Adipocyte (in vitro differentiated cells): ENCODE results near the gene ALOX15B.
"Not testable (repeated sequence)": the region's sequence is repeated elsewhere in the genome, so short reads cannot be mapped to it uniquely, and the experiment has no call there.

Experiments used
- DNase-seq: peaks from one replicate; pipeline ENCODE4 v3.0.0-alpha.2; 2015; ENCODE audit warnings: low read depth
- H3K27me3 ChIP-seq: replicated peaks from 2 replicates; pipeline ENCODE4 v1.7.0; 2013; ENCODE audit warnings: mild to moderate bottlenecking, low read length, moderate library complexity; ENCODE audit not compliant: control insufficient read depth, insufficient read depth
- H3K36me3 ChIP-seq: 2 replicates; pipeline ENCODE4 v1.7.0; 2013; ENCODE audit warnings: low read length, mild to moderate bottlenecking, moderate library complexity; ENCODE audit not compliant: control insufficient read depth, insufficient read depth, severe bottlenecking
- H3K4me1 ChIP-seq: 2 replicates; pipeline ENCODE4 v1.7.0; 2013; ENCODE audit warnings: mild to moderate bottlenecking, low read length, moderate library complexity; ENCODE audit not compliant: control insufficient read depth, insufficient read depth
- H3K4me3 ChIP-seq: 2 replicates; pipeline ENCODE4 v1.7.0; 2013; ENCODE audit warnings: mild to moderate bottlenecking, low read length, moderate library complexity
- H3K9ac ChIP-seq: 2 replicates; pipeline ENCODE4 v1.7.0; 2013; ENCODE audit warnings: mild to moderate bottlenecking, low read length, moderate library complexity
- H3K9me3 ChIP-seq: 2 replicates; pipeline ENCODE4 v1.7.0; 2013; ENCODE audit warnings: mild to moderate bottlenecking, low read length, moderate library complexity; ENCODE audit not compliant: control insufficient read depth

The ALOX15B gene

DNA sequence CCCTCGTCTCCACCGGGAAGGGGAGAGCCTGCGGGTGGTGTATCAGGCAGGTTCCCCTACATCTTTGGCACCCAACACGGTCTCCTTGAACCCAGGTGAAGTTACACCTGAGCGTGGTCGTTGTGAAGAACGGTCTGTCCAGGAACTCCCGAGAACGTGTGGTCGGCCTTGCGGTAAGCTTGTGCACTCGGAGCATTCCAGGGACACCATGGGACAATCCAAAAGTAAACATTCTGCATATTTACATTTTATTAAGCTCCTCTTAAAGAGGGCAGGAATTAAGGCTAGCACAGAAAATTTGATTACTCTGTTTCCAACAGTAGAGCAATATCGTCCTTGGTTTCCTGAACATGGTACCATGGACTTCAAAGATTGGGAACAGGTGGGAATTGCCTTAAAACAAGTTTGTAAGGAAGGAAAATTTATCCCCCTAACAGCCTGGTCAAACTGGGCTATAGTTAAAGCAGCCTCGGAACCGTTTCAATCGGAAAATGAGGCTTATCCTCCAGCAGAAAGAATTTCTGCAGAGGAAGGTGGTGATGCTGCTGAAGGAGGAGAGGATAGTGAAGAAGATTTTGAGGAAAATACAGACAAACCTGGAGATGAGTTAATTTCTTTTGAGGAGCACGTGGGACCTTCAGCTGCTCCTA, 18.2 kb downstream of the ALOX15B start:
- DNase-seq = no peak
- no peak overlapping the region for H3K4me3 ChIP-seq
- no peak overlapping the region for H3K9ac ChIP-seq
- H3K4me1 ChIP-seq = peaks cover 21% of the 10 kb centered on the region
- H3K27me3 ChIP-seq = peaks cover 38% of the 10 kb centered on the region
- no peaks in the 10 kb centered on the region for H3K9me3 ChIP-seq
- H3K36me3 ChIP-seq = no peaks in the 10 kb centered on the region

DNA sequence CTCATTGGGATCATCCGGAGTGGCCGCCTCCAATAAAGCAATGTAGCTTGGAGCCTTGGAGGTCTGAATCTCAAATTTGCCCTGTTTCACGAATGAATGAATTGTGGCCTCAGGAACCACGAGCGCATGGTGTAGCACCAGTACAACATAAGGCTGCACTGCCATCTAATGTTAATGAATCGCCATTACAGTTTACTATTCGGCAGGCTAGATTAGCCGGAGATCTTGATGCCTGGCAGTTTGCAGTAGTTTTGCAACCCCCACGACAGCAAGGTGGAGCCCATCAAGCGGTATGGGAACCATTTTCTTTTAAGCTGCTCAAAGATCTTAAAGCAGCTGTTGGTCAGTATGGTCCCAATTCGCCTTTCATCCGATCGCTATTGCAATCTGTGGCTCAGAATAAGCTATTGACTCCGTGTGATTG, 18.8 kb downstream of the ALOX15B start:
- Histone ChIP-seq H3K4me1 (peaks cover 24% of the 10 kb centered on the region), H3K36me3 (no peaks in the 10 kb centered on the region), H3K4me3 (no peak overlapping the region), H3K9ac (no peak overlapping the region), H3K27me3 (peaks cover 40% of the 10 kb centered on the region), H3K9me3 (no peaks in the 10 kb centered on the region)
- peak; percentile 94 for DNase-seq

DNA sequence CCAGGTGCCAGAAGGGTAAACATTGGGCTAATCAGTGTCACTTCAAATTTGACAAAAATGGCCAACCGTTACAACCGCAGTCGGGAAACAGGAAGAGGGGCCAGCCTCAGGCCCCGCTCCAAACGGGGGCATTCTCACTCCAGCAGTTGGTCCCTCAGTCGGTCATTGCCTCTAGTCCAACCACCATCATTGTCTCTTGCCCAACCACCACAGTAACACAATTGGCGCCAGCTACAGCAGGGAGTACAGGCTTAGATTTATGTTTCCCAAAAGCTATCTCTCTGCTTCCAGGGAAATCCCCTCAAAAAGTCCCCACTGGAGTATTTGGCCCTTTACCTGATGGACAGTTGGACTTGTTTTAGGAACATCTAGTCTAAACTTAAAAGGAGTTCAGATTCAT, 20.3 kb downstream of the ALOX15B start:
- no peak for DNase-seq
- Histone ChIP-seq H3K4me3 (no peak overlapping the region), H3K36me3 (no peaks in the 10 kb centered on the region), H3K9ac (no peak overlapping the region), H3K27me3 (peaks cover 49% of the 10 kb centered on the region), H3K9me3 (no peaks in the 10 kb centered on the region), H3K4me1 (peaks cover 26% of the 10 kb centered on the region)

DNA sequence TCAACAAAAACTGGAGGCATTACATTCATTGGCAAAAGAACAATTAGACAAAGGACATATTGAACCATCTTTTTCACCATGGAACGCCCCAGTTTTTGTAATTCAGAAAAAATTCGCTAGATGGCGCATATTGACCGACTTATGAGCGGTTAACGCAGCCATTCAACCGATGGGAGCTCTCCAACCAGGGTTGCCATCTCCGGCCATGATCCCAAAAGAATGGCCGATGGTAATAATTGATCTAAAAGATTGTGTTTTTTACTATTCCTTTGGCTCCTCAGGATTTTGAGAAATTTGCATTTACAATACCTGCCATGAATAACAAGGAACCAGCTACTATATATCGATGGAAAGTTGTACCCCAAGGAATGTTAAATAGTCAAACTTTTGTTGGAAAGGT, 21.4 kb downstream of the ALOX15B start:
- Histone ChIP-seq H3K9ac (no peak overlapping the region), H3K4me3 (no peak overlapping the region), H3K27me3 (peaks cover 59% of the 10 kb centered on the region), H3K36me3 (no peaks in the 10 kb centered on the region), H3K9me3 (no peaks in the 10 kb centered on the region), H3K4me1 (peaks cover 26% of the 10 kb centered on the region)
- peak; percentile 93 for DNase-seq

DNA sequence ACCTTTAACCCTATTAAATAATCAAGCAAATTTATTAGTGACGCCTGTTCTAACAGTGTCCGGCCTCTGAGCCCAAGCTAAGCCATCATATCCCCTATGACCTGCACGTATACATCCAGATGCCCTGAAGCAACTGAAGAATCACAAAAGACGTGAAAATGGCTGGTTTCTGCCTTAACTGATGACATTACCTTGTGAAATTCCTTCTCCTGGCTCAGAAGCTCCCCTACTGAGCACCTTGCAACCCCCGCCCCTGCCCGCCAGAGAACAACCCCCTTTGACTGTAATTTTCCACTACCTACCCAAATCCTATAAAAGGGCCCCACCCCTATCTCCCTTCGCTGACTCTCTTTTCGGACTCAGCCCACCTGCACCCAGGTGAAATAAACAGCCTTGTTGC, 23.0 kb downstream of the ALOX15B start:
- H3K9me3 ChIP-seq, H3K4me3 ChIP-seq, DNase-seq, H3K9ac ChIP-seq, H3K36me3 ChIP-seq: not testable (repeated sequence)
- peaks cover 11% of the 10 kb centered on the region for H3K4me1 ChIP-seq
- H3K27me3 ChIP-seq = peaks cover 71% of the 10 kb centered on the region

DNA sequence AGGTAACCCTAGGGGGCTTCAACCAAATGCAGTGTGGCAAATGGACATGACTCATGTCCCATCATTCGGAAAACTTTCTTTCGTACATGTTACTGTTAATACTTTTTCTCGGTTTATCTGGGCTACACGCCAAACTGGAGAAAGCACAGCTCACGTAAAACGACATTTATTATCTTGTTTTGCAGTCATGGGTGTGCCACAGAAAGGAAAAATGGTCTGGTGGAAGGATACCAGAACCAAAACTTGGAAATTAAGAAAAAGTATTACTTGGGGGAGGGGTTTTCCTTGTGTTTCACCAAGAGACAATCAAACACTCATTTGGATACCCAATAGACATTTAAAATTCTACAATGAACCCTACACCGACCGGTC, 23.6 kb downstream of the ALOX15B start:
- Histone ChIP-seq H3K27me3 (peaks cover 76% of the 10 kb centered on the region), H3K4me1 (peaks cover 8% of the 10 kb centered on the region), H3K9me3 (no peaks in the 10 kb centered on the region), H3K36me3 (no peaks in the 10 kb centered on the region), H3K4me3 (no peak overlapping the region), H3K9ac (no peak overlapping the region)
- no peak for DNase-seq

DNA sequence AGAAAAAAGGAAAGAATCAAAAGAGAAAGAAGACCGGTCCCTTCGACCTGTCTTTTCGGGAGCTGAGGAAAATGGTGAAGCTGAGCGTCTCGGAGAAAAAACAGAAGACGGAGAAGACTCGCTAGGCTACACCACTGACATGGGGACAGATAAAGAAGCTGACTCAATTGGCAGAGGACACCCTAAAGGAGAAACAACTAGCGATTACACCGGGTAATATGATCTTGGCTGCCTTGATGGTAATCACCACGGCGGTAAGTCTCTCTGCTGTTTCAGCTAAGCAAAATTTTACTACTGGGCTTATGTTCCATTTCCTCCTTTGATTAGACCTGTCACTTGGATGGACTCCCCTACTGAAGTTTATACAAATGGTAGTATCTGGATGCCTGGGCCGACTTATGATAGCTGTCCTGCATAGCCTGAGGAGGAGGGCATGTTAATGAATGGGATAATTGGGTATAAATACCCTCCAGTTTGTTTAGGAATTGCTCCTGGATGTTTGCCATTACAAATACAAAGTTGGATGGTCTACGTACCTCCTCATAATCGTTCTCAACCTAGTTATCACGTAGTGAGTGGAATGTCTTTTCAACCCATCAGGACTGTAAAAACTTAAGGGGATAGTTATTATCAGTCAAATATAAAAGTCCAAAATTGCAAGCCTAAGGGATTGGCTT, 24.1 kb downstream of the ALOX15B start:
- Histone ChIP-seq H3K4me3 (no peak overlapping the region), H3K9ac (no peak overlapping the region), H3K4me1 (peaks cover 6% of the 10 kb centered on the region), H3K36me3 (no peaks in the 10 kb centered on the region), H3K27me3 (peaks cover 79% of the 10 kb centered on the region), H3K9me3 (no peaks in the 10 kb centered on the region)
- no peak for DNase-seq

DNA sequence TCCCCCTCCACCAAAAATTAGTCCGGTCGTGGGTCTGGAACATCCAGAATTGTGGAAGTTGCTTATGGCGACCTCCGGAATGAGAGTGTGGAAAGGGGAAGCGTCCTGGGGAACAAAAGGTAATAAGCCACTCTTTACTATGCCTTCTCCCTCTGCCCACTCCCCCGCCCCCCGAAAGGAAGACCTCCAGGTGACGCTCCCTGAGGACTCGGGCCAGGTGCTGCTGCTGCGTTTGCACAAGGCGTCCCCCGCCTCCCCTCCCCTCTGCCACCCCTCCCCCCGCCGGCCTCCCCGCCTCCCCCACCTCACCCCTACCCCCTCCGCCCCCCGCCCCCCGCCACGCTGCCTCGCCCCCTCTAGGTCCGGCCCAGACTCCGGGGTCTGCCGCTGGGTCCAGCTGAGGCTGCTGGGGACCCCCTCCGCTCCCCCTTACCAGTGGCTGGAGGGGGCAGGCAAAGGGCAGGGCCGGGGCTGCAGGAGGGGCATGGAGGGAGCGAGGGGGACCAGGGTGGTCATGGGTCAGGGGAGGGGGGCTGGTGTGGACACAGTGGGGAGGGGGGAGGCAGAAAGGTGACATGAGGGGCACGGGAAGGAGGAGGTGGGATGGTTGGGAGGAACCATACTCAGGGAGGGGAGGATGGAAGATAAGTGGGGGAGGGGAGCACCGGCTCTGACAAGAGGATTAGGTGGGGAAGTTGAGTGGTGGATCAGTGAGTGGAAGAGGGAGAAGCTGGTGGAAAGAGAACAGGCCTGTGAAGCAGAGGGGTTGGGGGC, 25.1 kb downstream of the ALOX15B start:
- H3K36me3 ChIP-seq = no peaks in the 10 kb centered on the region
- H3K4me3 ChIP-seq = no peak overlapping the region
- no peak for DNase-seq
- no peaks in the 10 kb centered on the region for H3K9me3 ChIP-seq
- no peak overlapping the region for H3K9ac ChIP-seq
- H3K27me3 ChIP-seq = peaks cover 72% of the 10 kb centered on the region
- peaks cover 6% of the 10 kb centered on the region for H3K4me1 ChIP-seq

DNA sequence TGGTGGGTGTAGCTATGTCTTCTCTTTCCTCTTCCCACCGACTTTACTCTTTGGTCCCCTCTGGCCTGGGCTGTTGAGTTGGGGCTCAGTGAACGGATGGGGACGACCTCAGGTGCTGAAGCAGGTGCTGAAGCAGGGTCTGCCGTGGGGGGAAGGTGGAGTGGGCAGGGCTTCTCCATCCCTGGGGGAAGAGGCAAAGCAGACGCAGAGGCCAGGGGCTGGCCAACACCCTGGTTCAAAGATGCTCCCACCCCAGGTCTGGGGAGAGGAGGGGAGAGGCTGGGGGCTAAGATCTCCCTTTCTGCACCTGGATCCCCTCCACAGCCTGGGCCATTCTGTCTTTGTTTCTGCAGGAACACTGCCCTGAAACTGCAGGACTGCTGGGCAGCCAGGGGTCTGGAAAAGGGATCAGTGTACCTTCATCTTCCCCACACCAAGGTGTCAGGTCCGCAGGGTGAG, 25.7 kb downstream of the ALOX15B start:
- peaks cover 6% of the 10 kb centered on the region for H3K4me1 ChIP-seq
- no peaks in the 10 kb centered on the region for H3K36me3 ChIP-seq
- peaks cover 72% of the 10 kb centered on the region for H3K27me3 ChIP-seq
- H3K9ac ChIP-seq = no peak overlapping the region
- no peak for DNase-seq
- no peaks in the 10 kb centered on the region for H3K9me3 ChIP-seq
- H3K4me3 ChIP-seq = no peak overlapping the region

DNA sequence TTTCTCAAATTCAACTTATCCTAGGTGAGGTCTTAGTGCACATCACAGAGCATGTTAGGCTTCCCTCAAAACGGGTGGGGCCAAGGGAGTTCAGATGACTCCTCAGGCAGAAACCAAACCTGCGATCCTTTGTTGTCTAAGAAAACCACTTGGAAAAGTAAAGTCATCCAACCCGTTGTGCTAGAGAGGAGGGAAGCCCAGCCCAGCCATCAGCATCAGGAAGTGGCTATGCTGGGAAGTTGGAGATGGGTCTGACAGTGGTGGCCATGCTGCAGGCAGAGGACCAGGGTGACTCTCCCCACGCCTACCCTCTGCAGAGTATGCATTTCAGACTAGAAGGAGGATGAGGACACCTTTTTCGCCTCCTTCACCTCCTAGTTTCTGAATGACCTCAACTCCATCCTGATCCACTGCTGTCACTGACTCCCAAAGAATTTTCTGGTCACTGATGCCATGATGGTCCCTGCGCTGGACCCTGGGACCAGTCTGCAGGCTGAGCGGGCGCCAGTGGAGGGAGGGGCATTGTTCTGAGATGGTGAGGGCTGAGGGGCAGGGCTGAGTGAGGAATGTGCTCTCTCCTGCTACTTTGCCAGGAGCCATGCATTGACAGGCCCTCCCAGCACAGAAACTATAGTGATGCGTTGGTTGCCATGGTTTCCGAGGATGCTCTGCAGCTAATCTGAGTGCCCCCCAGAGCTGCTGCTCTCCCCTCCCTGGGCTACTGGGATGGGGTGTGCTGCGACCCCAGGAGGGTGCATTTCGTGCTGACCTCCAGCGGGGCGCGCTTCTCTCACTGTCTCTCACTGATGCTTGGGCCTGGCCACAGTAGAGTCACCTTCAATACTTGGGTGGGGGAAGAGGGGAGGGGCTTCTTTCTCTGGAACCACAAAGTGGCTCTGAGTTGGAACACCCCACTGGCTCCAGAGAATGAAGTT, 28.2 kb downstream of the ALOX15B start:
- H3K27me3 ChIP-seq = peaks cover 76% of the 10 kb centered on the region
- H3K4me3 ChIP-seq = no peak overlapping the region
- H3K36me3 ChIP-seq = no peaks in the 10 kb centered on the region
- H3K9ac ChIP-seq = no peak overlapping the region
- H3K4me1 ChIP-seq = peaks cover 6% of the 10 kb centered on the region
- no peaks in the 10 kb centered on the region for H3K9me3 ChIP-seq
- no peak for DNase-seq
